GM12891 (cell line): ENCODE results near the gene DDX39B.

ENCODE experiments used
- POLR2A ChIP-seq: IDR thresholded peaks from 2 replicates; pipeline ENCODE4 v1.6.1; 2011; ENCODE audit warnings: low read depth, low read length, control low read depth
- POLR2AphosphoS5 ChIP-seq: IDR thresholded peaks from 2 replicates; pipeline ENCODE4 v1.6.1; 2011; ENCODE audit warnings: low read depth, low read length, control low read depth
- POU2F2 ChIP-seq: IDR thresholded peaks from 2 replicates; pipeline ENCODE4 v1.6.1; 2011; ENCODE audit warnings: low read depth, mild to moderate bottlenecking, control low read depth, low read length, moderate library complexity
- TAF1 ChIP-seq: IDR thresholded peaks from 2 replicates; pipeline ENCODE4 v1.6.1; 2011; ENCODE audit warnings: low read depth, low read length, control low read depth

GRCh38 chr6:31541658-31542521, at the start of gene DDX39B:
- TF ChIP-seq POLR2A (peak; percentile 97), TAF1 (peak; percentile 100), POLR2AphosphoS5 (peak; percentile 97), POU2F2 (peak; percentile 79)
